ENCODE measurements around the gene FLRT1.

FLRT1 gene

DNA sequence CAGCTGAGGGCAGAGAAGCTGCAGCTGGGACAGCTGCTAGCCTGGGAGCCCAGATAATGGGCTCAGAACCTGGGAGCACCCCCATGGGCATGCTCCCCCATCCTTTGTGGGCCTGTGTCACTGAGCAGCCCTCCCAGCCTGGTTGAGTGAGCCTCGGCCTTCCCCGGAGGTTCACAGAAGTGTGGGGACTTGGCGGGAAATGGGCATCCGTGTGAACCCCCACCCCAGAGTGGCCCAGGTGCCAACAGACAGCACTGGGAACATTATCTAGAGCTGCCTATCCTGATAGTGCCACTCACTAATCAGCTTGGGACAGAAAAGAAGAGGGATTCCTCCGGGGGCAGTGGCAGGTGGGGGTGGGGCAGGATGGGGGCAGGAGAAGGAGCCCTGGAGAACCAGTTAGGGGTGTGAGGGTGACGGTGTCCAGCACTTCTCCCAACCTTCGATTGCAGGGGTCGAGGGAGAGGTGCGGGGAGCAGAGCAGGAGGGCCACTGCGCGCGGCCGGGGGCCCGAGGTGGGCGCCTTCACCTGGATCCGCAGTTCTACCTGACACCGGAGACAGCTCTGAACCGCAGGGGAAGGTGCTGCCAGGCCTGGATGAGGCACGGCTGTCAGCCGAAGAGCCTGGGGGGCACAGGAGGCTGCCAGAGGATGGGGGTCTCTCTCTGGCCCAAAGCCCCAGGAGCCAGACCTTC, 33.1 kb downstream of the FLRT1 start:
- TF ChIP-seq TEAD4 (IDR thresholded peaks at IDR 0.05) (no peak), RAD21 (IDR thresholded peaks at IDR 0.05; ENCODE audit: low read depth) (no peak), CREB1 (IDR thresholded peaks at IDR 0.05; ENCODE audit: low read depth) (no peak), TCF12 (IDR thresholded peaks at IDR 0.05; ENCODE audit: low read depth) (no peak), YY1 (IDR thresholded peaks at IDR 0.05; ENCODE audit: low read depth) (no peak), EGR1 (IDR thresholded peaks at IDR 0.05) (no peak), ZBTB7A (IDR thresholded peaks at IDR 0.05; ENCODE audit: low read depth) (no peak), FOXM1 (IDR thresholded peaks at IDR 0.05; ENCODE audit: borderline replicate concordance, low read depth) (no peak)
- TF ChIP-seq, protein P1, sequence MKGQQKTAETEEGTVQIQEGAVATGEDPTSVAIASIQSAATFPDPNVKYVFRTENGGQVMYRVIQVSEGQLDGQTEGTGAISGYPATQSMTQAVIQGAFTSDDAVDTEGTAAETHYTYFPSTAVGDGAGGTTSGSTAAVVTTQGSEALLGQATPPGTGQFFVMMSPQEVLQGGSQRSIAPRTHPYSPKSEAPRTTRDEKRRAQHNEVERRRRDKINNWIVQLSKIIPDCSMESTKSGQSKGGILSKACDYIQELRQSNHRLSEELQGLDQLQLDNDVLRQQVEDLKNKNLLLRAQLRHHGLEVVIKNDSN (IDR thresholded peaks at IDR 0.05) = no peak

DNA sequence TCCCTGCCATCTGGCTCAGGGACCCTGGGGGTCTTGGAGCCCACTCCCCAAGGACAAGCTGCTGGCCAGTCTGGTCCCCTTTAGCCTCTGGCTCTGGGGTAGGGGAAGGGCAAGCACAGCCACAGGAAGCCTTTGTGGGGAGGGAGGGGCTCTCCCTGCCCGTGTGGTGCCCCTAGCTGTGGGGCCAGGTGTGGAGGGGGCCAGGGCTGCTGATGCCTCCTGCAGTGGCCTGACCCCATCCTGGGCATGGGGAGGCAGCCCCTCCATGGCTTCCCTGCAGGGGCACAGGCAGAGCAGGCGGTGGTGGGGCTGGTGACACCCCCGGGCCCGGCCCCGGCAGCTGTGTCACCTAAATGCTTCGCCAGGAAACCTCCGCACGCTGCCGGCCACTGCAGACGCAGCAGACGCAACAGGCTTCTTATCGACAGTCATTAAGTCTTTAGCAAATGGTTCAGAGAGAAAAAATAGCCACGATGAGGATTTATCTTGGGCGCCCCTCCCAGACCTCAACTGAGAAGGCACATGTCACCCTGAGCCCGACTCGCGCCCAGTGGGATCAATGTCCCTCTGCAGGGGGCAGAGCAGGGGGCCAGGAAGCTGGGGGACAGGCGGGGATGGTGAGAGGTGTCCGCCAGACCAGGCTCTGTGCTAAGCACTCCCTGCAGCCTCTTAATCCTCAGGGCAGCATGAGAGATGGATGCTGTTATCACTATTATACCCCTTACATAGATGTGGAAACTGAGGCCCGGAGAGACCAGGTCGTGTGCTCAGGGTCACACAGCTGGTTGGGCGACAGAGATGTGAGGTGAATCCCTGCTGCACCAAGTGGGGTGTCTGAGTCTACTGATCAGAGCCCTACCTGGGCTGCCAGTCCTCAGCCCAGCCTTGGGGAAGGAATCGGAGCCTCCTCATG, 33.9 kb downstream of the FLRT1 start:
- TF ChIP-seq ZBTB7A (IDR thresholded peaks at IDR 0.05; ENCODE audit: low read depth) (peak; percentile 55; the same call in 1 of the 2 replicates), CEBPB (IDR thresholded peaks at IDR 0.05) (no peak), FOXM1 (IDR thresholded peaks at IDR 0.05; ENCODE audit: borderline replicate concordance, low read depth) (no peak), TAF1 (IDR thresholded peaks at IDR 0.05; ENCODE audit: low read depth) (no peak)

DNA sequence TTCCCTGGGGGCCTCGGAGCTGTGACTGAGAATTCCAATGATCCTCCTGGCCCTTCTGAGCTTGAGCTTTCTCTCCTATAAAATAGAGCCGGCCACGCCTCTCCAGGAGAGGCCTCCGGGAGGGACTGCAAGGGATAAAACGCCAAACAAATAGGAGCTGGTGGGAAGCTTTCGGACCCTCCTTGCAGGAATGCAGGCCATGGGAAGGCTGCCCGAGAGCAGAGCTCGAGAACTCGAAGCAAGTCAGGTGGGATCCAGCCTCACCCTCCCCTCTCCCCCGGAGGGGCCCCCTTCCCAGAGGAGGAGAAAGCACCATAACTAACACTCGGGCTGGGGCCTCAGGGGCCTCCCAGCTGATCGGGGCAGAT, 34.6 kb downstream of the FLRT1 start:
- no peak for TF ChIP-seq EP300 (IDR thresholded peaks at IDR 0.05; ENCODE audit: borderline replicate concordance)
- TF ChIP-seq CREB1 (IDR thresholded peaks at IDR 0.05; ENCODE audit: low read depth) = no peak
- TF ChIP-seq, protein P2, sequence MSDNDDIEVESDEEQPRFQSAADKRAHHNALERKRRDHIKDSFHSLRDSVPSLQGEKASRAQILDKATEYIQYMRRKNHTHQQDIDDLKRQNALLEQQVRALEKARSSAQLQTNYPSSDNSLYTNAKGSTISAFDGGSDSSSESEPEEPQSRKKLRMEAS (IDR thresholded peaks at IDR 0.05) = no peak
- TF ChIP-seq, protein P1 (IDR thresholded peaks at IDR 0.05) = no peak
- no peak for TF ChIP-seq CEBPB (IDR thresholded peaks at IDR 0.05)
- TF ChIP-seq NFIC (IDR thresholded peaks at IDR 0.05) = no peak
- no peak for TF ChIP-seq FOXM1 (IDR thresholded peaks at IDR 0.05; ENCODE audit: borderline replicate concordance, low read depth)
- TF ChIP-seq TCF12 (IDR thresholded peaks at IDR 0.05; ENCODE audit: low read depth) = no peak
- no peak for TF ChIP-seq TEAD4 (IDR thresholded peaks at IDR 0.05)
- TF ChIP-seq YY1 (IDR thresholded peaks at IDR 0.05; ENCODE audit: low read depth) = no peak
- TF ChIP-seq TAF1 (IDR thresholded peaks at IDR 0.05; ENCODE audit: low read depth) = no peak
- no peak for TF ChIP-seq EGR1 (IDR thresholded peaks at IDR 0.05)
- no peak for TF ChIP-seq RAD21 (IDR thresholded peaks at IDR 0.05; ENCODE audit: low read depth)
- no peak for TF ChIP-seq ZBTB7A (IDR thresholded peaks at IDR 0.05; ENCODE audit: low read depth)
- TF ChIP-seq, protein P3, sequence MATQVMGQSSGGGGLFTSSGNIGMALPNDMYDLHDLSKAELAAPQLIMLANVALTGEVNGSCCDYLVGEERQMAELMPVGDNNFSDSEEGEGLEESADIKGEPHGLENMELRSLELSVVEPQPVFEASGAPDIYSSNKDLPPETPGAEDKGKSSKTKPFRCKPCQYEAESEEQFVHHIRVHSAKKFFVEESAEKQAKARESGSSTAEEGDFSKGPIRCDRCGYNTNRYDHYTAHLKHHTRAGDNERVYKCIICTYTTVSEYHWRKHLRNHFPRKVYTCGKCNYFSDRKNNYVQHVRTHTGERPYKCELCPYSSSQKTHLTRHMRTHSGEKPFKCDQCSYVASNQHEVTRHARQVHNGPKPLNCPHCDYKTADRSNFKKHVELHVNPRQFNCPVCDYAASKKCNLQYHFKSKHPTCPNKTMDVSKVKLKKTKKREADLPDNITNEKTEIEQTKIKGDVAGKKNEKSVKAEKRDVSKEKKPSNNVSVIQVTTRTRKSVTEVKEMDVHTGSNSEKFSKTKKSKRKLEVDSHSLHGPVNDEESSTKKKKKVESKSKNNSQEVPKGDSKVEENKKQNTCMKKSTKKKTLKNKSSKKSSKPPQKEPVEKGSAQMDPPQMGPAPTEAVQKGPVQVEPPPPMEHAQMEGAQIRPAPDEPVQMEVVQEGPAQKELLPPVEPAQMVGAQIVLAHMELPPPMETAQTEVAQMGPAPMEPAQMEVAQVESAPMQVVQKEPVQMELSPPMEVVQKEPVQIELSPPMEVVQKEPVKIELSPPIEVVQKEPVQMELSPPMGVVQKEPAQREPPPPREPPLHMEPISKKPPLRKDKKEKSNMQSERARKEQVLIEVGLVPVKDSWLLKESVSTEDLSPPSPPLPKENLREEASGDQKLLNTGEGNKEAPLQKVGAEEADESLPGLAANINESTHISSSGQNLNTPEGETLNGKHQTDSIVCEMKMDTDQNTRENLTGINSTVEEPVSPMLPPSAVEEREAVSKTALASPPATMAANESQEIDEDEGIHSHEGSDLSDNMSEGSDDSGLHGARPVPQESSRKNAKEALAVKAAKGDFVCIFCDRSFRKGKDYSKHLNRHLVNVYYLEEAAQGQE (IDR thresholded peaks at IDR 0.05; ENCODE audit: low read depth) = no peak

DNA sequence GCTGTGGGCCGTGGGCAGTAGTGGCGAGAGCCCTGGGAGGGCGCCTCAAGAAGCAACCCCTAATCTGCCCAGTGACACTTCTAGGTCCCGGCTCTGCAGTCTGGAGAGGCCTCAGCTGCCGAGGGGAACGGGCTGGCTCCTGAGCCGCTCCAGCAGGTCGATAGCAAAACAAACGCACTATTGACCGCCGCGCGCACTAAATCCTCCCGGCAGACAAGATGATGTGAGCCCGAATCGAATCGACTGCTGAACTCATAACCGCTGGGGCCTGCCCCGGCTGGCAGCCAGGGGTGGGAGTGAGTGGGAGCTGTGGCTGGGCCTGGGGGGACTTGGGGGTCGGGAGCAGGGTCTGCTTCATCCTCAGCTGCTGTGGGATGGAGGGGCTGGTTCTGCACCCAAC, 36.1 kb downstream of the FLRT1 start:
- TF ChIP-seq NFIC (IDR thresholded peaks at IDR 0.05) (no peak), TAF1 (IDR thresholded peaks at IDR 0.05; ENCODE audit: low read depth) (no peak), YY1 (IDR thresholded peaks at IDR 0.05; ENCODE audit: low read depth) (no peak)

DNA sequence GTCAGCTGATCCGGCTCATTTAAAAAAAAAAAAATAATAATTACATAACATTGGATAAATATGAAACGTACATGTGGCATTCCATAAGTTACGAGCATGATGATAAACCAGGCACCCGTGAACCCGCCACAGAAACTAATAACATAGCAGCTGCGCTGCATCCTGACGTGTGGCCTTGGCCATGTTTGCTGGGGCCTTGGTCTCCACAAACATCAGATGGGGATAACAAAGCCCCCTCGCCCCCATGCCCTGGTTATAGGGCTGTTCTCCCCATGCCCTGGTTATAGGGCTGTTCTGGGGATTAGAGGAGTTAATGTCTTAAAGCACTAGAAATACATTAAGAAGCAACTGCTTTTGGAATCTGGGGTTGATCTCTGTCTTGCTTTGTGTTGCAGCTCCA, 36.7 kb downstream of the FLRT1 start:
- TF ChIP-seq FOXM1 (IDR thresholded peaks at IDR 0.05; ENCODE audit: borderline replicate concordance, low read depth) = no peak
- no peak for TF ChIP-seq EGR1 (IDR thresholded peaks at IDR 0.05)
- TF ChIP-seq, protein P2 (IDR thresholded peaks at IDR 0.05) = no peak
- no peak for TF ChIP-seq ZBTB7A (IDR thresholded peaks at IDR 0.05; ENCODE audit: low read depth)
- TF ChIP-seq NFIC (IDR thresholded peaks at IDR 0.05) = no peak
- no peak for TF ChIP-seq TAF1 (IDR thresholded peaks at IDR 0.05; ENCODE audit: low read depth)
- TF ChIP-seq, protein P3 (IDR thresholded peaks at IDR 0.05; ENCODE audit: low read depth) = no peak

DNA sequence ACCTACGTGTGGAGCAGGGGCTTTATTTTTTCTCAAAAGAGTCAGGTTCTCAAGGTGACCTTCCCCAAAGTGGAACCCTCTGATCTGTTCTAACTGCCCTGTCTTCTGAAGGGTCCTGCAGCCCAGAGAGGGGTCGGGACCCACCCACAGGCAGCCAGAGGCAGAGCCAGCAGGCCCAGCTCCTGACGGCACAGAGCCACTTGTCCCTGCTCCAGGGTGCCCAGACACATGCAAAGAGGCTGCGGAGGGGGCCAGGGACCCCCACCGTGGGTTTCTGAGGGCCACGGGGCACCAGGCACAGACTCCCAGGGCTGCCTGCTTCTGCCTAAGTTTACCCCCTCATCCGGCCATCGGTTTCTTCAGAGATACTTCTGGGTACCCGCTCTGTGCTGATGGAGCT, 37.1 kb downstream of the FLRT1 start:
- TF ChIP-seq, protein P2 (IDR thresholded peaks at IDR 0.05) = no peak
- TF ChIP-seq EGR1 (IDR thresholded peaks at IDR 0.05) (no peak), TAF1 (IDR thresholded peaks at IDR 0.05; ENCODE audit: low read depth) (no peak), YY1 (IDR thresholded peaks at IDR 0.05; ENCODE audit: low read depth) (no peak), CEBPB (IDR thresholded peaks at IDR 0.05) (no peak), TEAD4 (IDR thresholded peaks at IDR 0.05) (no peak), EP300 (IDR thresholded peaks at IDR 0.05; ENCODE audit: borderline replicate concordance) (no peak), TCF12 (IDR thresholded peaks at IDR 0.05; ENCODE audit: low read depth) (no peak), RAD21 (IDR thresholded peaks at IDR 0.05; ENCODE audit: low read depth) (no peak), CREB1 (IDR thresholded peaks at IDR 0.05; ENCODE audit: low read depth) (no peak), FOXM1 (IDR thresholded peaks at IDR 0.05; ENCODE audit: borderline replicate concordance, low read depth) (no peak), NFIC (IDR thresholded peaks at IDR 0.05) (no peak), ZBTB7A (IDR thresholded peaks at IDR 0.05; ENCODE audit: low read depth) (no peak)
- TF ChIP-seq, protein P1 (IDR thresholded peaks at IDR 0.05) = no peak
- TF ChIP-seq, protein P3 (IDR thresholded peaks at IDR 0.05; ENCODE audit: low read depth) = no peak

All from Ishikawa (cell line).